Retinal pigment epithelial cell (primary cell): ENCODE measurements around the gene SNRNP40.

ENCODE experiments used
- DNase-seq: peaks from one replicate; pipeline ENCODE4 v3.0.0-alpha.2; 2010; ENCODE audit warnings: low read depth
- H3K4me3 ChIP-seq: 2 replicates; pipeline ENCODE4 v1.5.1; 2011; ENCODE audit warnings: mild to moderate bottlenecking, low read length, control low read depth, moderate library complexity
- CTCF ChIP-seq: conservative IDR thresholded peaks from 2 replicates; pipeline ENCODE4 v1.5.1; 2011; ENCODE audit warnings: low read depth, low read length, control low read depth, inconsistent platforms

SNRNP40 gene

GRCh38 chr1:31296486-31297276 is at the start of gene SNRNP40, which contains the start of gene ZCCHC17:
Gene SNRNP40, minus strand, starts transcription at chr1:31296788. Its CDS starts 37 bp downstream, at chr1:31296751.
Gene ZCCHC17, plus strand, starts transcription at chr1:31297032. Its CDS starts 13,067 bp downstream, at chr1:31310099.
- DNase-seq = peak; percentile 97
- H3K4me3 ChIP-seq = peak within 1 kb of the TSS; percentile 100
- peak; percentile 25 for TF ChIP-seq CTCF

GRCh38 chr1:31345635-31346034 is 49.0 kb upstream of the SNRNP40 start:
- no peak for TF ChIP-seq CTCF
- no peak for DNase-seq
- H3K4me3 ChIP-seq = no peak overlapping the region

GRCh38 chr1:31344503-31344902 is 47.9 kb upstream of the SNRNP40 start:
- no peak for TF ChIP-seq CTCF
- H3K4me3 ChIP-seq = no peak overlapping the region
- no peak for DNase-seq

DNA sequence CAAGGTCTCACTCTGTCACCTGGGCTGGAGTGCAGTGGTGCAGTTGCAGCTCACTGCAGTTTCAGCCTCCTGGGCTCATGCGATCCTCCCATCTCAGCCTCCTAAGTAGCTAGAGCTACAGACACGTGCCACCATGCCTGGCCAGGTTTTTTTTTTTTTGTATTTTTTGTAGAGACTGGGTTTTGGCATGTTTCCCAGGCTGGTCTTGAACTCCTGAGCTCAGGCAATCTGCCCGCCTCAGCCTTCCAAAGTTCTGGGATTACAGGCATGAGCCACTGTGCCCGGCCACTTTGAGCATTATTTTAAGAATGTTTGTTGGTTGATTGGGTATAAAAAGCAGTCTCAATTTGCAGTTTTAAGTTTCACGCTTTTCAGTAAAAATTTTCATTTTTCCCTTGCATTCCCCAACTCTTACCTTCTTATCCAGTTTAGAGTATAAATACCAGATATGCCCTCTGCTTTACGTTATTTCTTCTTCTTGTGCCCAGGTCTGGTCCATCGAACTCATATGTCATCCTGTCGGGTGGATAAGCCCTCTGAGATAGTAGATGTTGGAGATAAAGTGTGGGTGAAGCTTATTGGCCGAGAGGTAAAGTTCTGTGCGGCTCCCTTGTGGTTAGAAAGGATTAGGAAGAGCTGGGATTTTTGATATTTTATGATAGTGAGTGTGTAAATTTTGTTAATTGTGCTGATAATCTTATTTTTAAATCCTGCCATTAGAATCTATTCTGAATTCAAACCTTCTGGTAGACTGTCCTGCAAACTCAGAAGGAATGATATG is 40.3 kb upstream of the SNRNP40 start:
- no peak for DNase-seq
- no peak overlapping the region for H3K4me3 ChIP-seq
- TF ChIP-seq CTCF = no peak

DNA sequence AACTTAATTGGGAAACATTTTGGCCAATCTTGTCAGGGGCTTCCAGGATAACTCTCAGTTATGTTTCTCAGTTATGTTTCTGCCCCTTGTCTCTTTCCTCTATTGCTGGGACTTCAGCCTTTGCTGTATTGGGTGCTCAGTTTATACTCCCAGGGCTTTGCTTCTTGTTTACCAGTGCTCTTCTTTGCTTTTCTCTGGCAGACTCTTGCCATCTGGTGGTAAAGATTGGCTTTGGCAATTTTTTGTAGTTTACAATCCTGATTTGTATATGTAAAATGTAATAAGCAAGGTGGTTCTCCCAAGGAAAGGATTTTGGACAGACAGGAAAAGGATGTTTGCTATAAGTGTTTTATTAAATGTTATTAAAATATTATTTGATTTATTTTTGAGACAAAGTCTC is 38.4 kb upstream of the SNRNP40 start:
- no peak overlapping the region for H3K4me3 ChIP-seq
- DNase-seq = peak; percentile 2

DNA sequence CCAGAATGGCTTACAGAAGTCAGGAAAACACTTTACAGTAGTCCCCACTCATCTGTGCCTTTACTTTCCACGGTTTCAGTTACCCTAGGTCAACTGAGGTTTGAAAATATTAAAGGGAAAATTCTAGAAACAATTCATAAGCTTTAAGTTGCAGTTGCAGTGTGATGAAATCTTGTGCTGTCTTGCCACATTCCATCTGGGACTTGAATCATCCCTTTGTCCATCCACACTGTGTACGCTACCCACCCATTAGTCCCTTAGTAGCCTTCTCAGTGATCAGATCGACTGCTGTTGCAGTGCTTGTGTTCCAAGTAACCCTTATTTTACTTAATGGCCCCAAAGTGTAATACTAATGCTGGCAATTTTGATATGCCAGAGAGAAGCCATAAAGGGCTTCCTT is 30.8 kb upstream of the SNRNP40 start:
- DNase-seq = no peak
- no peak overlapping the region for H3K4me3 ChIP-seq
- TF ChIP-seq CTCF = no peak

More for the DNA sequence above, 38.4 kb upstream of the SNRNP40 start:
- TF ChIP-seq CTCF = peak; percentile 62

DNA sequence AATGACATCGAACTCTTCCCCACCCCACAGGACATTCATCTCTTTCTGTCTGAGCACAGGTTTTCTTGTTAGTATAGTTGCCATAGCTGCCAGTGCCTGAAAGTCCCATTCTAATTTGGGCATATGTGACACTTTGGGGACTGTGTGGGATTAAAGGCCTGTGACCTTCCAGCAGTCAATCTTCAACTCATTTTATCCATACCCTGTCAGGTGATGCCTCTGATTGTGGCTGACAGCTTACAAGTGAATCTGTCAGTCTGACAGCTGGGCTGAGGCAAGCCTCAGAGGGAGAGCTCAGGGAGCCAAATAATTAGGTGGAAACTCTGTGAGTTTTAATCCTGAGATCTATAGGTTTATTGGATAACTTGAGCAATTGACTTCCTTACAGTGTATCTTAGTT is 29.9 kb upstream of the SNRNP40 start:
- no peak overlapping the region for H3K4me3 ChIP-seq
- no peak for DNase-seq
- TF ChIP-seq CTCF = no peak
